Measurements from ENCODE around the gene RPL5. TPM values are rescaled to one million over a fixed set of nuclear protein-coding genes. Genes with fewer than 3 reads are reported as not detected.
A peak's percentile ranks its signal among the peaks of the same experiment; 100 is the strongest.

Gene RPL5
- total RNA-seq, 1 experiment from 2014 or later: 1,430 TPM

DNA sequence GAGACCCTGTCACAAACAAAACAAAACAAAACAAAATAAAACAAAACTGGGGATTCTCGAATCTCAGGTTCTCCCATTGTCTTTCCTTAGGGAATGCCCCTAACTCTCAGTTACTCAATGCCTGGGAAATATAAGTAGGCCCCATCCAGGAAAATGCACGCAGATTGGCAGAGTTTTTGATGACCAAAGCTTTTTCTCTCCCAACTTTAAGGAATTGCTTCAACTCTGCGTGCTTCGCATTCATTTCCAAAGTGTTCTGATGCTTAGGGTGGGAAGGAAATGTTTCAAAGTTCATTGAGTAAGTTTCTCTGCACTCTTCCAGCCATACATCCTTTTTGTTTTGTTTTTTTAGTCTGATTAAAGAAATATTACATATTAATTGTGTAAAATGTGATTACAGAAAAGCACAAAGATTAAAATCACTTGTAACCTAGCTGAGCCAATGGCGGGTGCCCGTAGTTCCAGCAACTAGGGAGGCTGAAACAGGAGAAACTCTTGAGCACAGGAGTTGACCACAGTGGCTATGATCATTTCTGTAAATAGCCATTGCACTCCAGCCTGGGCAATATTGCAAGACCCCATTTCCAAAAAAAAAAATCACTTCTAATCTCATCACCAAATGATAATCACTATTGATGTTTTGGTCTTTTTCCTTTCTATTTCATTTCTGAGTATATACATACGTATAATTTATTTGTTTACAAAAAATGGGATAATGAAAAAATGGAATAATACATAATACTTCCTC lies 28.5 kb upstream of the RPL5 start:
- CTCF ChIA-PET: interaction anchor here (1.4 to 2.2 kb wide), 3 partner anchors 15 to 54 kb away, joined by 5 to 14 read pairs (median 6); partner anchors contain the start of gene RPL5
- Mint-ChIP-seq H3K27me3 (ENCODE audit: low read depth) (no peaks in the 10 kb centered on the region), H3K4me1 (no peaks in the 10 kb centered on the region), H3K4me3 (no peak overlapping the region), H3K9me3 (peaks cover 4% of the 10 kb centered on the region; the same call in 1 of the 2 replicates), H3K27ac (no peak overlapping the region), H3K36me3 (no peaks in the 10 kb centered on the region)
- no peak for ATAC-seq
- POLR2A ChIA-PET: no interaction called here
- no peak for DNase-seq (ENCODE audit: low spot score)
- TF ChIP-seq ZNF121 (CRISPR knock-in tag; IDR thresholded peaks at IDR 0.05): peak; percentile 19; the same call in 1 of the 2 replicates
- TF ChIP-seq CBFB (CRISPR knock-in tag; IDR thresholded peaks at IDR 0.05; ENCODE audit: low read depth): no peak

DNA sequence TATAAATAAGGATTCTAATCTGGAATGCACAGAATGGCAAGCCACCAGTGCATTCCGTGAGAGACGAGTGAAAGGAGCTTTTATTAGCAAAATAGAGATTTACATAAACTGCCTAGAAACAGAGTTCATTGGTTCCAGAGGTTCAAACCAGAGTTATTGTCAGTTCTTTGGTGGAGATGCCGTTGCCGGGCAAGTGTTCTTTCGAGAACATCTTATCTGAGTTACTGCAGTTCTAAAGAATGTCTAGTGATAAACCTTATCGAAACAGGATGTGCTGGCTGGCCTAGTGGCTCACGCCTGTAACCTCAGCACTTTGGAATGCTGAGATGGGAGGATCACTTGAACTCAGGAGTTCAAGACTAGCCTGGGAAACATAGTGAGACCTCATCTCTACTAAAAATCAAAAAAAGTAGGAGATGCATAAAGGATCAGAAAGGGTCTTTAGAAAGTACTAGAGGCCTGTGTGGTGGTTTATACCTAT lies 27.1 kb upstream of the RPL5 start:
- TF ChIP-seq ZNF416 (CRISPR knock-in tag; IDR thresholded peaks at IDR 0.05) (no peak), NR3C1 (CRISPR knock-in tag; conservative IDR thresholded peaks at IDR 0.05; ENCODE audit: low read depth) (no peak), OVOL2 (CRISPR knock-in tag; IDR thresholded peaks at IDR 0.05; ENCODE audit: borderline replicate concordance) (no peak), SP1 (CRISPR knock-in tag; conservative IDR thresholded peaks at IDR 0.05) (no peak), FOXP1 (CRISPR knock-in tag; IDR thresholded peaks at IDR 0.05; ENCODE audit: borderline replicate concordance) (no peak), PRRX2 (CRISPR knock-in tag; IDR thresholded peaks at IDR 0.05) (no peak), ZNF138 (CRISPR knock-in tag; conservative IDR thresholded peaks at IDR 0.05) (no peak), TP53 (CRISPR knock-in tag; IDR thresholded peaks at IDR 0.05) (no peak), TEAD1 (CRISPR knock-in tag; IDR thresholded peaks at IDR 0.05) (no peak), ETV6 (CRISPR knock-in tag; IDR thresholded peaks at IDR 0.05) (no peak), NFE2L1 (CRISPR knock-in tag; IDR thresholded peaks at IDR 0.05) (no peak), CREM (CRISPR knock-in tag; IDR thresholded peaks at IDR 0.05) (no peak), HMGA2 (CRISPR knock-in tag; IDR thresholded peaks at IDR 0.05) (no peak)
- TF ChIP-seq, protein P1, sequence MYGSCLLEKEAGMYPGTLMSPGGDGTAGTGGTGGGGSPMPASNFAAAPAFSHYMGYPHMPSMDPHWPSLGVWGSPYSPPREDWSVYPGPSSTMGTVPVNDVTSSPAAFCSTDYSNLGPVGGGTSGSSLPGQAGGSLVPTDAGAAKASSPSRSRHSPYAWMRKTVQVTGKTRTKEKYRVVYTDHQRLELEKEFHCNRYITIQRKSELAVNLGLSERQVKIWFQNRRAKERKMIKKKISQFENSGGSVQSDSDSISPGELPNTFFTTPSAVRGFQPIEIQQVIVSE (CRISPR knock-in tag; IDR thresholded peaks at IDR 0.05; ENCODE audit: borderline replicate concordance): no peak
- TF ChIP-seq, protein P2, sequence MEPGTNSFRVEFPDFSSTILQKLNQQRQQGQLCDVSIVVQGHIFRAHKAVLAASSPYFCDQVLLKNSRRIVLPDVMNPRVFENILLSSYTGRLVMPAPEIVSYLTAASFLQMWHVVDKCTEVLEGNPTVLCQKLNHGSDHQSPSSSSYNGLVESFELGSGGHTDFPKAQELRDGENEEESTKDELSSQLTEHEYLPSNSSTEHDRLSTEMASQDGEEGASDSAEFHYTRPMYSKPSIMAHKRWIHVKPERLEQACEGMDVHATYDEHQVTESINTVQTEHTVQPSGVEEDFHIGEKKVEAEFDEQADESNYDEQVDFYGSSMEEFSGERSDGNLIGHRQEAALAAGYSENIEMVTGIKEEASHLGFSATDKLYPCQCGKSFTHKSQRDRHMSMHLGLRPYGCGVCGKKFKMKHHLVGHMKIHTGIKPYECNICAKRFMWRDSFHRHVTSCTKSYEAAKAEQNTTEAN (CRISPR knock-in tag; IDR thresholded peaks at IDR 0.05): no peak
- TF ChIP-seq, protein P3, sequence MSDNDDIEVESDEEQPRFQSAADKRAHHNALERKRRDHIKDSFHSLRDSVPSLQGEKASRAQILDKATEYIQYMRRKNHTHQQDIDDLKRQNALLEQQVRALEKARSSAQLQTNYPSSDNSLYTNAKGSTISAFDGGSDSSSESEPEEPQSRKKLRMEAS (CRISPR knock-in tag; IDR thresholded peaks at IDR 0.05): no peak
- TF ChIP-seq, protein P4, sequence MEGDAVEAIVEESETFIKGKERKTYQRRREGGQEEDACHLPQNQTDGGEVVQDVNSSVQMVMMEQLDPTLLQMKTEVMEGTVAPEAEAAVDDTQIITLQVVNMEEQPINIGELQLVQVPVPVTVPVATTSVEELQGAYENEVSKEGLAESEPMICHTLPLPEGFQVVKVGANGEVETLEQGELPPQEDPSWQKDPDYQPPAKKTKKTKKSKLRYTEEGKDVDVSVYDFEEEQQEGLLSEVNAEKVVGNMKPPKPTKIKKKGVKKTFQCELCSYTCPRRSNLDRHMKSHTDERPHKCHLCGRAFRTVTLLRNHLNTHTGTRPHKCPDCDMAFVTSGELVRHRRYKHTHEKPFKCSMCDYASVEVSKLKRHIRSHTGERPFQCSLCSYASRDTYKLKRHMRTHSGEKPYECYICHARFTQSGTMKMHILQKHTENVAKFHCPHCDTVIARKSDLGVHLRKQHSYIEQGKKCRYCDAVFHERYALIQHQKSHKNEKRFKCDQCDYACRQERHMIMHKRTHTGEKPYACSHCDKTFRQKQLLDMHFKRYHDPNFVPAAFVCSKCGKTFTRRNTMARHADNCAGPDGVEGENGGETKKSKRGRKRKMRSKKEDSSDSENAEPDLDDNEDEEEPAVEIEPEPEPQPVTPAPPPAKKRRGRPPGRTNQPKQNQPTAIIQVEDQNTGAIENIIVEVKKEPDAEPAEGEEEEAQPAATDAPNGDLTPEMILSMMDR (IDR thresholded peaks at IDR 0.05): no peak
- TF ChIP-seq, protein P5, sequence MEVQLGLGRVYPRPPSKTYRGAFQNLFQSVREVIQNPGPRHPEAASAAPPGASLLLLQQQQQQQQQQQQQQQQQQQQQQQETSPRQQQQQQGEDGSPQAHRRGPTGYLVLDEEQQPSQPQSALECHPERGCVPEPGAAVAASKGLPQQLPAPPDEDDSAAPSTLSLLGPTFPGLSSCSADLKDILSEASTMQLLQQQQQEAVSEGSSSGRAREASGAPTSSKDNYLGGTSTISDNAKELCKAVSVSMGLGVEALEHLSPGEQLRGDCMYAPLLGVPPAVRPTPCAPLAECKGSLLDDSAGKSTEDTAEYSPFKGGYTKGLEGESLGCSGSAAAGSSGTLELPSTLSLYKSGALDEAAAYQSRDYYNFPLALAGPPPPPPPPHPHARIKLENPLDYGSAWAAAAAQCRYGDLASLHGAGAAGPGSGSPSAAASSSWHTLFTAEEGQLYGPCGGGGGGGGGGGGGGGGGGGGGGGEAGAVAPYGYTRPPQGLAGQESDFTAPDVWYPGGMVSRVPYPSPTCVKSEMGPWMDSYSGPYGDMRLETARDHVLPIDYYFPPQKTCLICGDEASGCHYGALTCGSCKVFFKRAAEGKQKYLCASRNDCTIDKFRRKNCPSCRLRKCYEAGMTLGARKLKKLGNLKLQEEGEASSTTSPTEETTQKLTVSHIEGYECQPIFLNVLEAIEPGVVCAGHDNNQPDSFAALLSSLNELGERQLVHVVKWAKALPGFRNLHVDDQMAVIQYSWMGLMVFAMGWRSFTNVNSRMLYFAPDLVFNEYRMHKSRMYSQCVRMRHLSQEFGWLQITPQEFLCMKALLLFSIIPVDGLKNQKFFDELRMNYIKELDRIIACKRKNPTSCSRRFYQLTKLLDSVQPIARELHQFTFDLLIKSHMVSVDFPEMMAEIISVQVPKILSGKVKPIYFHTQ (CRISPR knock-in tag; IDR thresholded peaks at IDR 0.05): no peak
- TF ChIP-seq, protein P6, sequence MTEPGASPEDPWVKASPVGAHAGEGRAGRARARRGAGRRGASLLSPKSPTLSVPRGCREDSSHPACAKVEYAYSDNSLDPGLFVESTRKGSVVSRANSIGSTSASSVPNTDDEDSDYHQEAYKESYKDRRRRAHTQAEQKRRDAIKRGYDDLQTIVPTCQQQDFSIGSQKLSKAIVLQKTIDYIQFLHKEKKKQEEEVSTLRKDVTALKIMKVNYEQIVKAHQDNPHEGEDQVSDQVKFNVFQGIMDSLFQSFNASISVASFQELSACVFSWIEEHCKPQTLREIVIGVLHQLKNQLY (CRISPR knock-in tag; IDR thresholded peaks at IDR 0.05): no peak
- TF ChIP-seq, protein P7, sequence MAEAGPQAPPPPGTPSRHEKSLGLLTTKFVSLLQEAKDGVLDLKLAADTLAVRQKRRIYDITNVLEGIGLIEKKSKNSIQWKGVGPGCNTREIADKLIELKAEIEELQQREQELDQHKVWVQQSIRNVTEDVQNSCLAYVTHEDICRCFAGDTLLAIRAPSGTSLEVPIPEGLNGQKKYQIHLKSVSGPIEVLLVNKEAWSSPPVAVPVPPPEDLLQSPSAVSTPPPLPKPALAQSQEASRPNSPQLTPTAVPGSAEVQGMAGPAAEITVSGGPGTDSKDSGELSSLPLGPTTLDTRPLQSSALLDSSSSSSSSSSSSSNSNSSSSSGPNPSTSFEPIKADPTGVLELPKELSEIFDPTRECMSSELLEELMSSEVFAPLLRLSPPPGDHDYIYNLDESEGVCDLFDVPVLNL (CRISPR knock-in tag; IDR thresholded peaks at IDR 0.05; ENCODE audit: borderline replicate concordance, low read depth): no peak
- CTCF ChIA-PET: interaction anchor here (1.4 to 2.2 kb wide), 3 partner anchors 13 to 56 kb away, joined by 5 to 14 read pairs (median 6); partner anchors contain the start of gene RPL5
- POLR2A ChIA-PET: no interaction called here
- DNase-seq (ENCODE audit: low spot score) (peak; percentile 27), ATAC-seq (peak; percentile 84)
- H3K4me3 Mint-ChIP-seq: no peak overlapping the region
- H3K4me1 Mint-ChIP-seq: no peaks in the 10 kb centered on the region
- H3K9me3 Mint-ChIP-seq: peaks cover 4% of the 10 kb centered on the region; the same call in 1 of the 2 replicates
- H3K27ac Mint-ChIP-seq: no peak overlapping the region
- H3K27me3 Mint-ChIP-seq (ENCODE audit: low read depth): no peaks in the 10 kb centered on the region
- no peaks in the 10 kb centered on the region for H3K36me3 Mint-ChIP-seq

Data from WTC11 (cell line).